HCEC 1CT (cell line): ENCODE data around the gene FZR1.
A peak's percentile ranks its signal among the peaks of the same experiment; 100 is the strongest.

Experiments used
- DNase-seq: peaks from one replicate; pipeline ENCODE4 v3.0.0-alpha.2; 2017

The FZR1 gene

DNA sequence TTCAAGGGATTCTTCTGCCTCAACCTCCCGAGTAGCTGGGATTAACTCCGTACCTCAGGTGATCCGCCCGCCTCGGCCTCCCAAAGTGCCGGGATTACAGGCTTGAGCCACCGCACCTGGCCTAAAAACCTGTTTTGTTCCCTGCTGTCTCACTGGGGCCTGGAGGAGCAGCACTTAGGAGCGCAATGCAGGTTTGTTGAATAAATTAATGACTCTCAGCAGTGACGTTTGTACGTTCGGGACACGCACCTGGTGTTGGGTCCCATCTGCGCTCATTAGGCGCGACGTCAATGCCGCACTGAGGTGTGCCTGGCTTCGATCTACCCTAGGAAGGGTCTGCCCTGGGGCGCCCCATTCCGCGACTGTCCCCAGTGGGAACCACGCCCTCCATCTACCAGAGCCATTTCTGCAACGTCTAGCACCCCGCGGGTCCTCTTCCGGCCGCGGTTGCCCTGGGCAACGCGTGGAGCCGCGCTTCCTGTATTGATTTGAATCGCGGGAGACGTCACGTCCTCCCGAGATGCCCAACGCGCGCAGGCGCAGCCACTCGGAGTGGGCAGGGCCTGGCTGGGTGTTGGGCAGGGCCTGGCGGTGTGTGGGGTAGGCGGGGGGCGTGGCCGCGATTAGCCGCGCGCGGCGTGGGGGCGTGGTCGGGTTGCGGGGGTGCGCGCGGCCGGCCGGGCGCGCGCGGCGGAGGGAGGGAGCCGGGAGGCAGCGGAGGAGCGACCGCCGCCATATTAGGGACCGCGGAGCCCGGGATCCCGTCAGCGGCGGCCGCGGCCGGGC lies at the start of gene FZR1:
Gene FZR1 (plus strand): TSS at position 714 of the 786 bp plus-strand sequence. CDS start 16,679 bp downstream, outside the sequence.
- DNase-seq: peak; percentile 96

DNA sequence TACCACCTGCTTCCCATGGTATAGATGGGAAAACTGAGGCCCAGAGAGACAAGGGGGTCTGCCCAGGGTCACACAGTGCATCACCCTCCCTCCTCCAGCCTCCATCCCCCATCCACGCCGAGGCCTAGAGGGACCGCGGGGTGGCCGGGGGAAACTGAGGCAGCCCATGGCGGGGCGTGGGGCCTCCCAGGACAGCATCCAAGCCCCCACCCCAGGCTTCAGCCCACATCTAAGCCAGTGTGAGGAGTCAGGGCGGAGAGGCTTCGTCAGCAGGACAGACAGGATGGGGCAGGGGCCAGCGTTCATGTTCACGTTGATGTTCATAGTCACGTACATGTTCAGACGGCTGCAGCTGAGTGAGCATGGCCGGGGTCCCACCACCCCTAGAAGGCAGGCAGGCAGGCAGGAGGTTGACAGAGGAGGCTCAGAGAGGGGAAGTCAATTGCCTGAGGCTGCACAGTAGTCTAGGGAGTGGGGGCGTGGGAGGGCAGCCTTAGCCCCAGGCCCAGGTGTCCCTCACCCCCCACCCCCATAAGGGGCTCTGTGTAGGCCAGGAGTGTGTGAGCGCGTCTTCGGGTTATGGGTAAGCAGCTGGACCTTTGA lies 49.1 kb upstream of the FZR1 start:
- no peak for DNase-seq

DNA sequence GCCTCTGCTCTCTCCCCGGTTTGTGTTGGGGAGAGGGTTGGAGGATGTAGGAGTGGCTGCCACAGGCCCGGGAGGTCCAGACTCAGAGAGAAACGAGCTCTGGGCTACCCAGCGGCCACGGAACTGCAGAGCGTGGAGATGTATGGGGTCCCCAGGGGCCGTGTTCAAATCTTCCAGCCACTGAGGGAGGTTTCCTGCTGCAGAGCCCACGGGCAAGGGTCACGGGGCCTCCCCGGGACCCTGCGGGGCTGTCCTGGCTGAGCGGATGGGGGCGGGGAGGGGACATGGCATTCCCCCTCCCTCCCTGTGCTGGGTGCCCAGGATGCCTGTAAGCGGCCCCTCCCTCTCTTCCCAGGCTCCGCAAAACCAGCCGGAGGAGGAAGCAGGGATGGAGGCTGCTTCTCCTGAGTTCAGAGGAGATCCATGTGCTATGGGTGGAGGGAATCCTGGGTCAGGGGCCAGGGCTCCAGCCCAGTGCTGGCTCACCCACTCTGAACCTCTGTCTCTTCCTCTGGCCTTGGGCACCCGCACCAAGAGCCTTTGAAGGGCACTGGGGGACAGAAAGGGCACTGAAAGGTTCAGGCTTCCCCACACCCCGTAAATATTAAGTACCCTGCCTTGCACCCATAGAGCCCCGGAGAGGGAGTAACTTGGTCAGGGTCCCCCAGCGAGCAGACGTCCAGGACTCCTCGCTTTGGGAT lies 48.4 kb upstream of the FZR1 start:
- DNase-seq: no peak

DNA sequence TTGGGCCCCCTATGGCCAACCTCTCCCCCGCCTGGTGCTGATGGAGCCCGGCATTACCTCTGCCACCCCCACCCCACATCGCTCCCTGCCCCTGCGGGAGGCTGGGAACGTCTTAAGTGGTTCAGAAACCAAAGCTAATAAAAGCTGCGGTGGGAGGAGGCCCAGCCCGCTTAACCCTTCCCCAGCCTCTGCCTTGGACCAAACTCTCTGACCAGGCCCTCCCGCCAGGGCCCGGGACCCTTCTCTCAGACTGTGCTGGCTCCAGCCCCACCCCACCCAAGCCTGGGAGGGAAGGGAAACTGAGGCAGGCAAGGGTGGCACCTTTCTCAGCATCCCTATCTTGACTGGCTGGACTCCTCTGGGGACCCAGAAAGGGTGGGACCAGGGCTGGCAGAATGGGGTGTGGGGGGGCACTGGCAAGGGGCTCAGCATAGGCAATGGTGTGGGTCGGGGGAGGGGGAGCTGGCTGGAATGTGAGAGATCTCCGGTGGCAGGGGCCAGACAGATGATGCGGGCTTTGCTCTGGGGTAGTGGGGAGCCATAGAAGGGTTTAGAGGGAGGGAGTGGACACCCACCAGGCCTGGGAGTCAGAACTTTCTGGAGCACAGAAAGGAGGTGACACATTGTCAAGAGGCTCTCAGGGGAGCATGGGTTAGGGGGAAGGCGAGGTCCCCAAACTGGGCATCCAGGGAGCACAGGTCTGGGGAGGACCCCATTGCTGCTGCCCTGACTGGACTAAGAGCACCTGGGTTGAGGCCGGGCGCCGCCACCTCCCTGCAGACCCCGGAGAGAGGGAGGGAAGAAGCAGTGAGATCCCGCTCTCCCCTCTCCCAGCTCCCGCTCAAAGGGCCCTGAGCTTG lies 47.7 kb upstream of the FZR1 start:
- DNase-seq: no peak

DNA sequence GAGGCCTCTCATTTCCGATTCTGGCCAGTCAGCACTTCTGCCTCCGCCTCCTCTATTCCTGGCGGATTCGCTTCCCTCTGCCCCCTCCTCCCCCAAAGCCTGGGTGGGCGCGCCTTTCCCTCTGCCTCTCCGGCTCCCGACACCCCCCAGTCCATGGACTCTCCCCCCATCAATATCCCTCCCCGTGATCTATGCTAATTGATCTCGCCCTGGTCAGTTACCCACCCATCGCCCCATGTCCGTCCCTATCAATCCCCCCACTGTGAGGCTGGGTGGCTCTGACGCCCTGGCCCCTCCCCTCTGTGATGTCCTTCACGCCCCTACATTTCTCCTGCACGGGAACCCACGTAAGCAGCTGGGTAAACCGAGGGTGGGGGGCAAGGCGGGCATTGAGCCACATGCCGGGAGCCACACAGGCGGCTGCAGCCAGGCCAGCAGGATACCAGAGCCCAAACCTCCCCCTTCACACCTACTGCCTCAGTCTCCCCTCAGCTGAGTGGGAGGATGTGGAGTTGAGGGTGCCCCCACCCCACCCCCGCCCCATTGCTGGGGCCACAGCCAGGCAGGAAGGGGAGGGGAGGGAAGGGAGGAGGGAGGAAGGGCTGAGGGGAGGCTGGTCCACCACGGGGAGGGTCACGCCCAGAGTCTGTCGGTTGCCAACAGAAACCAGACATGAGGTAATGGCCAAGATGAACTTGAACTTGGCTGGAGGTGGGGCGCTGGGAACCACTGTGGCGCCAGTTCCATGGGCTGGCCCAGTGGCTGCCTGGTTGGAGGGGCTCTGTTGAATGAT lies 46.8 kb upstream of the FZR1 start:
- no peak for DNase-seq

DNA sequence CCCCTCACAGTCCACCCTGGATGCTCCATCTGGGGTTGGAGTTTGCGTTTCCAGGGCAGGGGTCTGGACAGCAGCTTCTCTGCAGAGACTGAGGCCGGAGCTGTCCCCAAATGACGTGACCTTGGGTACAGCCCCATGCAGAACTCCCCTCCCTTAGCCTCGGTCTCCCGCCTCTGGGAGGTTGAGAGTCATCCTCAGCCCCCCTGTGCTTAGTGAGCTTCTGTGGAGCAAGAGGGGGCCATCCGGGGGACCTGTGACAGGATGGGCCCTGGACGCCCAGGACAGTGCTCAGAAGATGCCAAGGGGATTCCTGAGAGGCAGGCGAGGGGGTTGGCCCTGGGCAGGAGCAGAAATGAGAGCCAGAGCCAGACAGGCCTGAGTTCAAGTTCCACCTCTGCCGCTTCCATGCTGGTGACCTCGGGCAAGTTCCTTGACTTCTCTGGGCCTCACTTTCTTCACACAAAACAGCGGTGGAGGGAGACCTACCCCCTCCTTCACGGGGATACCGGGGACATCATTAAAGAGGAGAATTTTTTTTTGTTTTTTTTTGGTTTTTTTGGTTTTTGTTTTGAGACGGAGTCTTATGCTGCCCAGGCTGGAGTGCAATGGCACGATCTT lies 46.0 kb upstream of the FZR1 start:
- DNase-seq: no peak

DNA sequence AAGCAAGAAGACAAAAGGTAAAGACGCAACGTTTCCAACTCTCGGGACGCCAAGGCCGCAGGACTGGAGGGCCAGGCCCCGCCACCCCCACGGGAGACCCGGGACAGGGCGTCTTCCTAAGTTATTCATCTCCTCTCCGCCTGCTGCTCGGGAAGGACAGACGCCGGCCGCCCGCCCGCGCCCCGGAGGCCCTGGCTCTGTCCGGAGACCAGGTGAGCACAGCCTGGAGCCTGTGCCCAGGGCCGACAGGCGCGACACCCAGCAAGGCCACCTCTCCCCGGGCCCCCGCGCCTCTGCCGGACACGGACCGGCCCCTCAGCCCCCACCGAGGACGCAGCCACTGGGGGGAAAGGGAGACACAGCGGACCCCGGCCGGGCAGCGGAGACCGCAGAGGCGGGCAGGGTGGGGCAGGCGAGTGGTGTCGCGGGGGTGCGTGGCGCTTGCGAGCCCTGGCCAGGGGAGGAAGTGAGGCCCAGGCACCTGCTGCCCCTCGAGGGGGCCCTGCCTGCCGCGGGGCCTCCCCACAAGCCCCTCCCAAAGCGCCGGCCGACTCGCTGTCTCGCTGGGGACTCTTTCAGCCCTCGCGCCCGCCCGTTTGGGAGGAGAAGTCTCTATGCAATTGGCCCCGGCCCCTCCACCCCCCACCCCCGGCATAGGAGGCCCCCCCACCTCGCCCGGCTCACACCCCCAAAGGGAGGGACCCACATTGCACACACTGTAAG lies 43.0 kb upstream of the FZR1 start:
- no peak for DNase-seq

DNA sequence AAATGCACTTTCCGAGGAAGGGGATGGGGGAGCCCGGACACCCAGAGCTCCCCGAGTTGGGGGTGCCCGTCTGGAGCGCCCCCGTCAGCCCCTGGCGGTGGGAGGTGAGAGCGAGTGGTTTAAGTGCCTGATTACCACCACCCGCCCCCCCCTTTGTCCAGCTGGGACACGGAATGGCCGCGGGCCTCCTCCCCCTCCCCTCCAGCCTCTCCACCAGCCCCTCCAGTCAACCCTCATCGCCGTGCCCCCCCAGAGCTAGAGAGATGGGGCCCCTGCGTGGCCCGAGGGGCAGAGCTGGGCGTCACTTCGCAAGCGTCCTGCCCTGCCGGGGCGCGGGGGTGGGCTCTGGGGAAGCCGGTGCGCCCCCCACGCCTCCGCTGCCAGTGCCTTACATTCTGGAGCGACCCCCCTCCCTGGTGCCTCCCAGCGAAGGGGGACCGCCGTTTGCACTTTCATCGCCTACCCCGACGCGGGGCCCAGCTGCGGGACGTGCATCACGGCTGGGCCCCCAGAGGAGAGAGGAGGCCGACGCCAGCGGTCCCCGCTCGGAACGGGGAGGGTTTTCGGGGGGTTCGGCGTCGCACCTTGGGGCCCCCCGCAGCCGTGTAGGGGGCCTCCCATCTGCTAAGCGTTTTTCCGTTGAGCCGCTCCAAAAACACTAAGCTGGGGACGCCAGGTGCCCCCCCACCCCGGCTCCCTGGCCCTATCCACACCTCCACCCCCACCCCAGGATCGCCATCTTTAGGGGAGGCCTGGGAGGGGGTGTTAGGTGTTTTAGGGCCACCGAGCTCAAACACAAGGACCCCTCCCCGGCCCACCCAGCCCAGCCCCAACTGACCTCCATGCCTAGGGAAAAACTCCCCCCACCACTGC lies 42.2 kb upstream of the FZR1 start:
- DNase-seq: no peak

DNA sequence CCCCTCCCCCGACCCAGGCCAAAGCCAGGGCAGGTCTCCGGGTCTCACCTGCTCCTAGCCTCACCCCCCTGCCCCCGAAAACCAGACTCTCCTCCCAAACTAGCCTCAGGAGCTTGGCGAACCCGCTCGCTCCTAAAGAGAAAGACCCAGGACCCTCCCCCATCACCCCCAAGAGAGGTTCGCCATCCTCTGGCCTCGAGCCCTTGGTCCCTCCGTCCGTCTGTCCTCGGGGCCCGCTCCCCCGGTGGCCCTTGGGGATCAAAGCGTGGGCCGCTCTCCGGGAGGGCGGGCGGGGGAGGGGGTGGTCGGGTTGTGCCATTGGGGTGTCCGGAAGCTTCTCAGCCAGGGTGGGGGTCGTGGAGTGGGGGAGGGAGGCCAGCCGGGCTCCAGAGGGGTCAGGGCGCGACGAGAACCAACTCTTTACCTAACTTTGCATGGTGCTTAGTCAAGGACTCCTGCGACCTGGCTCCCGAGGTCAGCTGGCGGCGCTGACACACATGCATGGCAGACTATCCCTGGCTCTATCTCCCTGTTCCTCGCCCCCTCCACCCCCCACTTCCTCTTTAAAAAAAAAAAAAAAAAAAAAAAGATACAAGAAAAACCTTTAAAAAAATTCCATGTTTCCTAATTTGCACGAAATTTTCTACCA lies 41.4 kb upstream of the FZR1 start:
- DNase-seq: no peak

DNA sequence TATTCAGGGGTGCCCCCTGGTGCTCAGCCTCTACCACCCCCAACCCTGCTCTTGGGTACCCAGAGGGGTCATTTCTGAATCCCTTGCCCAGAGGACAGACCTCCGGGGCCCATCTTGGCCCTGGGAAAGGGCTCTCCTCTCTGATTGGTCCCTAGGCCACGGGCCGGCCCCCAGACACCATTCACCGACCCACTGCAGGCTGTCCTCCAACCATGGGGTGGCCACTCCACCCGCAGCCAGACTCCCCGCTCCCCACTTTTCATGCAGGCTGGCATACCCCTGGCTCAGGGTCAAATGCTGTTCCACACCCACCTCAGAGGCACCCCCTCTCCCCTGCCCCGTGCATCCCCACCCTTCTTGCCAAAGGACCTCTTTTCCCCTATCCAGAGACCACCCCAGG lies 40.6 kb upstream of the FZR1 start:
- no peak for DNase-seq

DNA sequence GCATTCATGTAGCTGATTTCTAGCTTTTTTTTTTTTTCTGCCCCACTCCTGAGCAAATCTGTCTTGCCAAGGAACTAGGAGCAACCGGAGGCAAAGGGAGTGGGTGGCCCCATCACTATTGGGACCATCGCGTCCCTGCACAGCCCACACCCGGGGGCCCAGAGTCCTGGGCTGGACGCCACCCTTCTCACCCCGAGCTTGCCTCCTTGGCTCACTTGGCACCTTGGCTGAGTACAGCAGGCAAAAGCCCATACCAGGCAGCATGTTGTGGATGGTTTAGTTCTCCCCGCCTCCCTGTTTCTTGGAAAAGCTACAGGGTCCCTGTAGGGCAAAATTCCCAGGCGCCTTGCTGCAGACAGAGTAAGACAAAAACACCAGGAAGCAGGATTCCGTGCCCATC lies 39.5 kb upstream of the FZR1 start:
- DNase-seq: no peak

DNA sequence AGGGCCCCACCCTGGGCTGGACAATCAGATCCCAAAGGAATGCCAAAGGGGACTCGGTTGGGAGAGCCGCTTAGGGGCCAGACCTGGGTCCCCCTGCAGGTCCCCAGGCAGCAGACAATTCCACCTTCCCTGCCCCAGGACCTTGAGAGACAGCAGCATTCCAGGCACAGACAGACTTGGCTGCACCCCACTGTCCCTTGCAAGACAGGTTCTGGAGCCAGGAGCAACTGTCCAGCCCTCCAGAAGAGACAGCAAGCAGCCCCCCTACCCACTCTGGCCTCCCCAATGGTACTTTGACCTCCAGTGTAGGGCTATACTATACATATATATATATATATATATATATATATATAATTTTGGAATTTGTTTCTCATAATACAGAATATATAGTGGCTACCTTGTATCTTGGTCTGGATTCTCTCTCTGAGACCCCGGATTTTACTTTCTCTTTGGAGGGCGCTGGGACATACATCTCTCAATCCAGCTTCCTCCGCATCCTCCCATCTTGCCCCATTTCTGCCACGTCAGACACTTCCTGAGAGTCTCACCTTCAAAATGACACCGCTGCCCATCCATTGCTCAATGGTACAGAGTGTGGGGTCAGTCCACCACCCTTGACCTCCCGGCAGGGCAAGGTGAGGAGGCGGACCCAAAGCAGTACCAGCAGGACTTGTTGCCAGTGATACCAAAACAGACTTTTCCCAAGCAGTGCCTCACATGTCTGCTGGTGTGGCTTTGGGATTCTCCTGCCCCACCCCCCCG lies 38.5 kb upstream of the FZR1 start:
- no peak for DNase-seq

DNA sequence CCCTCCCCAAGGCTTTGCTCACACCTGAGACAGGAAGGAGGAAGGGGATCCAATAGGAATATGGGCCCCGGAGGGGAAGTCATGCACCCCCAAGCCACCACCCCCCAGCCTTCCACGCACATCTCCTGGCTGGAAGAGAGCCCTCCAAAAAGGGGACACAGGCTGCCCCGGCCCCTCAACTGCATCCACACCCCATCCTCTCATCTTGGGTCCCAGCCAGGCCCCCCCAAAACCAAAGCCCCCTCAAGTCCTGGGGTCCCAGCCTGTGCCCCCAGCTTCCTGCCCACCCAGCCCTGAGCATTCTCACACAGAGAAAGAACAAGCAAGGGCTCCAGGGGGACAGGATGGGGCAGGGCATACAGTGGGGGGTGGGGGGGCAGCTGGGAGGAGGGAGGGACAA lies 37.9 kb upstream of the FZR1 start:
- DNase-seq: no peak

DNA sequence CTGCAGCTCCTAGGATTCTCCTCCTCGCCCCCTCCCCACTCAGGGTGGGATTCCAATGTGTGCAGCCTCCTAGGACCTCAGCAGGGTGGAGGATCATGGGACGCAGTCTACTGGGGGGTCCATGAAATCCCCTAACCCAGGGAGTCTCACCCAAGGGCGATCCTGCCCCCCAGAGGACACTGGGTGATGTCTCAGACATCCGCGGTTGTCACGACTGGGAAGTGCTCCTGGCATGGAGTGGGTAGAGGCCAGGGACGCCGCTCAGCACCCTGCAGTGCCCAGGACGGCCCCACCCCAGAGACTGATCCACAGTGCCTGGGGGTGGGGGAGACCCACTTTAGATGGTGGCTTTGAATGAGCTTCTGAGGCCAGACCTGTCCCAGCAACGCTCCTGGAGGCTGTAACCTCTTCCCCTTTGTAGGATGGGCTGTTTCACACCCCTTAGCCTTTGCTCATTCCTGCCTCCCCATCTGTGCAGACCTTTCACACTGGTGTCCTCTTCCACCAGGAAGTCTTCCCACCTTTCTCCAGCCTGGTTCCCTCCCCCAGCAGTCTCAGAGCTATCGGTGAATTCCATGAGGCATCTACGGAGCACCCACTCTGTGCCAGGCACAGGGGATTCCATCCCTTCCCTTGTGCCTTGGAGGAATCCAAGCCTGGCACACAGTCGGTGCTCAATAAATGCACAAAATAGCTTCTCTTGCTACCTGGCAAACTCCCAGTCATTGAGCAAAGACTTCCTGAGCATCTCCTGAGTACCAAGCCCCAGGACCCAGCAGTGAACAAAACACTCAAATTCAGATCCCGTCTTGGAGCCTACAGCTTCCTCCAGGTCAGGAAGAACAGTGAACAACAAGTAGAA lies 36.2 kb upstream of the FZR1 start:
- DNase-seq: no peak

DNA sequence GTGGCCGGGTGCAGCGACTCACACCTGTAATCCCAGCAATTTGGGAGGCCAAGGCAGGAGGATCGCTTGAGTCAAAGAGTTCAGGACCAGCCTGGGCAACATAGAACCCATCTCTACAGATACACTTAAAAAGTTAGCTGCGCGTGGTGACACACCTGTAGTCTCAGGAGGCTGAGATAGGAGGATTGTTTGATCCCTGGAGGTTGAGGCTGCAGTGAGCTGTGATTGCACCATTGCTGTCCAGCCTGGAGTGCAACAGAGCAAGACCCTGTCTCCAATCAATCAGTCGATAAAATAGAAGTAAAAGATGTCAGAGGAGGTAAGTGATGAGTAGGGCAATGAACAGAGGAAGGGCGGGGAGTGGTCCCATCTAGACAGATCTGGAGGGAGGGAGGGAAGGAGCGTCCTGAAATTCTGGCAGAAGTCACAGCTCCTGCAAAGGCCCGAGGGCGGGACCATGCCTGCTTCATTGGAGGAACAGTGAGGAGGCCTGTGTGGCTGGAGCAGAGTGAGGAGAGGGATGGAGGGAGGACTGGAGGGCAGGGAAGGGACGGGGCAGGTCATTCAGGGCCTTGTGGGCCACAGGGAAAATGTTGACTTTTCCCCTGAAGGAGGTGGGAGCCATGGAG lies 35.5 kb upstream of the FZR1 start:
- DNase-seq: no peak

DNA sequence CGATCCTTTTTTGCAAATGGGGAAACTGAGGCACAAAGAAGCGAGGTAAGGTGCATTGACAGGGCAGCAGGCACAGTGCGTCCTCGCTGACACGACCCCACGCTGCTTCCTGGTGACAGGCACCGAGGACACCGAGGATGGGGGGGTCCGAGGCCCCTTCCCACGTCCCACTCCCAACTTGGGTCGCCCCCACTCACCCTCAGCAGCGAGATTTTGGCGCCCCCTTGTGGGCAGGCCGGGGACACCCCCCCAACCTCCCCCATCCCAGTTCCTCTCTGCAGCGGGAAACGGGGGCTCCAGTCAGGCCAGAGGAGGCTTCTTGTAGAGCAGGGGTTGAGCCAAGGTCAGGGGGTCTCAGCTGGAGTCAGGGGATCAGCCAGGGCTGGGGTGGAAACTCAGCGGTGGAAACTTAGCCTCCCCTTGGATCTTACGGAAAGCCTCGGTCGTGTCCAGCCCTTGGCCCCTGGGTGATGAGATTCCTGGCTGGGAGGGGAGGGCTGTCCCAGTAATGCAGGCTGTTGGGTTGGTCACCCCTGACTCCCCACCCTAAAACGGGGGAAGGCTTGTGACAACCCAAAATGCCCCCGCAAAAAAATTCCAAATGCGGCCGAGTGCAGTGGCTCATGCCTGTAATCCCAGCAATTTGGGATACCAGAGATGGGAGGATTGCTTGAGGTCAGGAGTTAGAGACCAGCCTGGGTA lies 34.0 kb upstream of the FZR1 start:
- DNase-seq: no peak

DNA sequence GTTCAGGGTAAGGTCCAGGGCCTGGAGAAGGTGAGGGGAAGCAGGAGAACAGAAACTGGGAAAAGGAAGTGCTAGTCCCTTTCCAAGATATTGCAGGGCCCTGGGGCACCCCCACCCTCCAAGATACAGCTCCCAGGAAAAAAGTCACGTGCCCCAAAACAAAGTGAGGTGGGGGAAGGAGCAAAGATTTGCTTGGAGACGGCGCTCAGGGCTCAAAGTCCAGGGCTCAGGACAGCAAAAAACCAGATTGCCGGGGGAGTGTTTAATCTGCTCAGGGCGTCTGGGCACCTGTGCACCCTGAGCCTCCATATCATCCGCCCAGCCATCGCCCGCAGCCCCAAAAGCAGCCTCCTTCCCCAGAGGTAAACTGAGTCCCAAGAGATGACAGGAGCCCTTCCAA lies 32.1 kb upstream of the FZR1 start:
- DNase-seq: no peak
